ENCODE data around the gene GLI2.

DNA sequence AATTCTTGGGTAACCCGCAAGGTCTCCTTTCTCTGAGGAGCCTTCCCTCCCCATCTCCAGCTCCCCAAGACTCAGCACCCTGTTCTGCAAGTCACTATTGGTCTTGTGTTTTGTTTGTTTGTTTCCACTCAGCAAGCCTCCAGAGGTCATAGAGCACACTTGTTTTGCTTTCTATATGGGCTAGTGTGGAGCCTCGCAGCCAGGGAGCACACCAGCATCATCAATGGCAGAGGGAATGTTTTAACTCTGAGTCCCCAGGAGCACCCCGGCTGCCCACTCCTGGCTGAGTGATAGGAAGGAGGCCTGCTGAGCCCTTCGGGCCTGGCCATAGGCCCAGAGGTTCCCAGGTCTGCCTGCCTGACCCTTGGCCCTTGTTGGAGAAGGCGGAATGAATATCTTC, 36.6 kb downstream of the GLI2 start:
- TF ChIP-seq, protein P1, sequence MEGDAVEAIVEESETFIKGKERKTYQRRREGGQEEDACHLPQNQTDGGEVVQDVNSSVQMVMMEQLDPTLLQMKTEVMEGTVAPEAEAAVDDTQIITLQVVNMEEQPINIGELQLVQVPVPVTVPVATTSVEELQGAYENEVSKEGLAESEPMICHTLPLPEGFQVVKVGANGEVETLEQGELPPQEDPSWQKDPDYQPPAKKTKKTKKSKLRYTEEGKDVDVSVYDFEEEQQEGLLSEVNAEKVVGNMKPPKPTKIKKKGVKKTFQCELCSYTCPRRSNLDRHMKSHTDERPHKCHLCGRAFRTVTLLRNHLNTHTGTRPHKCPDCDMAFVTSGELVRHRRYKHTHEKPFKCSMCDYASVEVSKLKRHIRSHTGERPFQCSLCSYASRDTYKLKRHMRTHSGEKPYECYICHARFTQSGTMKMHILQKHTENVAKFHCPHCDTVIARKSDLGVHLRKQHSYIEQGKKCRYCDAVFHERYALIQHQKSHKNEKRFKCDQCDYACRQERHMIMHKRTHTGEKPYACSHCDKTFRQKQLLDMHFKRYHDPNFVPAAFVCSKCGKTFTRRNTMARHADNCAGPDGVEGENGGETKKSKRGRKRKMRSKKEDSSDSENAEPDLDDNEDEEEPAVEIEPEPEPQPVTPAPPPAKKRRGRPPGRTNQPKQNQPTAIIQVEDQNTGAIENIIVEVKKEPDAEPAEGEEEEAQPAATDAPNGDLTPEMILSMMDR (conservative IDR thresholded peaks at IDR 0.05; ENCODE audit: low read depth, low read length): no peak
- TF ChIP-seq EZH2phosphoT487 (IDR thresholded peaks at IDR 0.05; ENCODE audit: borderline replicate concordance, low read length): no peak

All from PC-3 (cell line).